IMR-90 (cell line): Measurements from ENCODE around the gene AKT3. TPM values are rescaled to one million over a fixed set of nuclear protein-coding genes. Genes with fewer than 3 reads are reported as not detected.

ENCODE experiments used
- ATAC-seq: fragments of 200-7000 bp; cut with Tn5 transposase; 2 replicates; pipeline ENCODE4 v1.9.1; 2020; ENCODE audit warnings: low read depth, mild to moderate bottlenecking, moderate library complexity
- BruUV-seq: library from RNA; stranded (reverse); fragments of 400-500 nt; replicated peaks from 2 replicates; lab custom pipeline; 2021; lab: Mats Ljungman, UMichigan
- CTCF ChIA-PET: fragments of 300-600 bp; formaldehyde crosslinking; extraction: SDS; loops from one replicate; lab custom pipeline; 2021; ENCODE audit warnings: antibody characterized with exemption; lab: Yijun Ruan, JAX
- POLR2A ChIA-PET: fragments of 300-600 bp; sonication (Branson Sonifier 250); formaldehyde crosslinking; loops from one replicate; lab custom pipeline; 2022; ENCODE audit warnings: antibody characterized with exemption; ENCODE audit not compliant: unreplicated experiment; lab: Charles Lee
- DNase-seq: peaks from one replicate; pipeline ENCODE4 v3.0.0; 2013
- H2AFZ ChIP-seq: replicated peaks from 2 replicates; pipeline ENCODE3; 2013; ENCODE audit warnings: low read length, mild to moderate bottlenecking; ENCODE audit not compliant: poor library complexity
- H2AK5ac ChIP-seq: 2 replicates; pipeline ENCODE4 v1.6.1; 2013; ENCODE audit warnings: low read depth, low read length, inconsistent platforms
- H2AK9ac ChIP-seq: replicated peaks from 2 replicates; pipeline ENCODE3; 2013; ENCODE audit warnings: mild to moderate bottlenecking, low read depth, low read length, moderate library complexity; ENCODE audit not compliant: poor library complexity
- H2BK120ac ChIP-seq: 2 replicates; pipeline ENCODE4 v1.6.1; 2013; ENCODE audit warnings: low read depth, low read length, inconsistent platforms
- H2BK15ac ChIP-seq: 3 replicates; pipeline ENCODE4 v1.6.1; 2013; ENCODE audit warnings: low read depth, low read length, inconsistent platforms
- H2BK20ac ChIP-seq: 2 replicates; pipeline ENCODE4 v1.6.1; 2013; ENCODE audit warnings: low read depth, mild to moderate bottlenecking, inconsistent platforms, low read length, moderate library complexity
- H2BK5ac ChIP-seq: 2 replicates; pipeline ENCODE4 v1.6.1; 2013; ENCODE audit warnings: mild to moderate bottlenecking, low read depth, low read length, inconsistent platforms; ENCODE audit not compliant: poor library complexity, severe bottlenecking
- H3K14ac ChIP-seq: replicated peaks from 2 replicates; pipeline ENCODE4 v1.6.1; 2013; ENCODE audit warnings: low read depth, low read length, inconsistent platforms
- H3K18ac ChIP-seq: 2 replicates; pipeline ENCODE4 v1.6.1; 2013; ENCODE audit warnings: low read depth, low read length, control low read depth
- H3K23ac ChIP-seq: 2 replicates; pipeline ENCODE4 v1.6.1; 2013; ENCODE audit warnings: low read depth, low read length, inconsistent platforms
- H3K27ac ChIP-seq: 2 replicates; pipeline ENCODE4 v1.5.1; 2013; ENCODE audit warnings: mild to moderate bottlenecking, control low read depth, low read length; ENCODE audit not compliant: insufficient read depth
- H3K27me3 ChIP-seq: 2 replicates; pipeline ENCODE4 v1.6.1; 2013; ENCODE audit warnings: low read length; ENCODE audit not compliant: control insufficient read depth, insufficient read depth
- H3K36me3 ChIP-seq: 2 replicates; pipeline ENCODE4 v1.6.1; 2013; ENCODE audit warnings: low read length, mixed read lengths; ENCODE audit not compliant: control insufficient read depth, insufficient read depth
- H3K4ac ChIP-seq: 2 replicates; pipeline ENCODE4 v1.6.1; 2013; ENCODE audit warnings: low read depth, low read length, inconsistent platforms
- H3K4me1 ChIP-seq: 2 replicates; pipeline ENCODE4 v1.6.1; 2013; ENCODE audit warnings: low read length, mixed read lengths; ENCODE audit not compliant: control insufficient read depth, insufficient read depth
- H3K4me2 ChIP-seq: 2 replicates; pipeline ENCODE4 v1.6.1; 2013; ENCODE audit warnings: low read depth, mild to moderate bottlenecking, control low read depth, low read length, moderate library complexity
- H3K4me3 ChIP-seq: 2 replicates; pipeline ENCODE4 v1.5.1; 2013; ENCODE audit warnings: low read depth, mild to moderate bottlenecking, control low read depth, low read length, moderate library complexity; ENCODE audit not compliant: insufficient read depth
- H3K56ac ChIP-seq: 2 replicates; pipeline ENCODE4 v1.6.1; 2013; ENCODE audit warnings: low read length, inconsistent platforms; ENCODE audit not compliant: insufficient read depth; ENCODE audit errors: extremely low read depth
- H3K79me1 ChIP-seq, 2 experiments: 2 replicates each; pipeline ENCODE4 v1.6.1; 2013; ENCODE audit warnings: low read length in 2 of 2, inconsistent platforms in 1 of 2, low read depth in 1 of 2
- H3K9ac ChIP-seq: 2 replicates; pipeline ENCODE4 v1.6.1; 2013; ENCODE audit warnings: low read depth, low read length, control low read depth
- H3K9me1 ChIP-seq: 2 replicates; pipeline ENCODE4 v1.6.1; 2013; ENCODE audit warnings: low read length, inconsistent platforms; ENCODE audit not compliant: insufficient read depth
- H3K9me3 ChIP-seq: 2 replicates; pipeline ENCODE4 v1.6.1; 2013; ENCODE audit warnings: low read length; ENCODE audit not compliant: control insufficient read depth, insufficient read depth
- H4K20me1 ChIP-seq: 2 replicates; pipeline ENCODE4 v1.6.1; 2013; ENCODE audit warnings: low read length, inconsistent platforms; ENCODE audit not compliant: insufficient read depth
- H4K5ac ChIP-seq: 2 replicates; pipeline ENCODE4 v1.6.1; 2013; ENCODE audit warnings: mild to moderate bottlenecking, low read depth, low read length, control low read depth
- H4K8ac ChIP-seq, 2 experiments: 2 replicates each; pipeline ENCODE4 v1.6.1; 2013; ENCODE audit warnings: low read depth in 2 of 2, low read length in 2 of 2, control low read depth in 1 of 2, inconsistent platforms in 1 of 2
- H4K91ac ChIP-seq: 2 replicates; pipeline ENCODE4 v1.6.1; 2013; ENCODE audit warnings: low read depth, low read length, inconsistent platforms; ENCODE audit not compliant: insufficient read depth
- BHLHE40 ChIP-seq: fragments of 150-350 bp; IDR thresholded peaks from 2 replicates; pipeline ENCODE4 v1.6.1; 2016; ENCODE audit warnings: mild to moderate bottlenecking, low read depth, low read length
- CEBPB ChIP-seq: IDR thresholded peaks from 2 replicates; pipeline ENCODE4 v1.6.1; 2012; ENCODE audit warnings: low read depth, low read length, improper control_type of control experiment
- CHD1 ChIP-seq: IDR thresholded peaks from 2 replicates; pipeline ENCODE4 v1.6.1; 2012; ENCODE audit warnings: low read depth, low read length, improper control_type of control experiment
- ELK1 ChIP-seq: fragments of 150-350 bp; IDR thresholded peaks from 2 replicates; pipeline ENCODE4 v1.6.1; 2016; ENCODE audit warnings: low read depth, mild to moderate bottlenecking, low read length, moderate library complexity, borderline replicate concordance
- POLR2A ChIP-seq: IDR thresholded peaks from 2 replicates; pipeline ENCODE4 v1.6.1; 2012; ENCODE audit warnings: mild to moderate bottlenecking, low read depth, low read length
- RCOR1 ChIP-seq: IDR thresholded peaks from 2 replicates; pipeline ENCODE4 v1.6.1; 2012; ENCODE audit warnings: mild to moderate bottlenecking, low read length, improper control_type of control experiment; ENCODE audit not compliant: insufficient replicate concordance
- RFX5 ChIP-seq: IDR thresholded peaks from 2 replicates; pipeline ENCODE4 v1.8.0; 2012; ENCODE audit warnings: low read depth, mild to moderate bottlenecking, low read length, moderate library complexity
- SMC3 ChIP-seq: fragments of 150-350 bp; IDR thresholded peaks from 2 replicates; pipeline ENCODE4 v1.6.1; 2016; ENCODE audit warnings: low read depth, mild to moderate bottlenecking, antibody characterized with exemption, low read length, moderate library complexity
- USF2 ChIP-seq: fragments of 150-350 bp; IDR thresholded peaks from 2 replicates; pipeline ENCODE4 v1.6.1; 2017; ENCODE audit warnings: mild to moderate bottlenecking, antibody characterized with exemption, low read length, low read depth
- WGBS, 2 experiments: methylation state at CpG; one replicate each; pipeline versions ENCODE4 v1.1.5 to v1.1.7; 2013; ENCODE audit warnings: missing lambda C conversion rate in 2 of 2; ENCODE audit not compliant: insufficient read length in 1 of 2; ENCODE audit errors: extremely low coverage in 2 of 2; 5-methylcytosine and 5-hydroxymethylcytosine counted together
- dilution Hi-C: fragments of 300-500 bp; cut with HindIII; formaldehyde crosslinking; loops from one replicate; pipeline ENCODE4 v1.14.3; 2018; ENCODE audit warnings: low sequenced_read_pairs; ENCODE audit not compliant: unreplicated experiment
- in situ Hi-C: fragments of 300-500 bp; cut with MboI; formaldehyde crosslinking; loops from 3 replicates; pipeline ENCODE4 v1.14.3; 2019; ENCODE audit warnings: low sequenced_read_pairs, inconsistent platforms, mixed read lengths
- intact Hi-C: fragments of 100-400 bp; cut with micrococcal nuclease; formaldehyde crosslinking; loops from 2 replicates; pipeline ENCODE4 v1.10.0; 2022
- polyA plus RNA-seq, 3 experiments: library from polyadenylated mRNA; depleted of rRNA; stranded (reverse); fragments of >200 nt; gene quantifications; 2 replicates each; pipeline ENCODE4 v1.2.3, GENCODE V29; 2012; ENCODE audit warnings: low replicate concordance in 1 of 3
- total RNA-seq: library from RNA; depleted of rRNA; stranded (reverse); fragments of >200 nt; gene quantifications from 2 replicates; pipeline ENCODE4 v1.2.3, GENCODE V29; 2012

Gene AKT3
- total and polyA plus RNA-seq, 2 of the 4 experiments (the other 2 are of a cell fraction), result 15.2 to 19.4 TPM

- intact Hi-C loops (no loop called here), dilution Hi-C loops (no loop called here), in situ Hi-C loops (no loop called here)
- H3K14ac ChIP-seq, result no peak overlapping the region
- ChIA-PET POLR2A (no interaction called here), CTCF (no interaction called here)
- H3K56ac ChIP-seq, result no peak overlapping the region
- no peak overlapping the region for H3K18ac ChIP-seq
- H3K4ac ChIP-seq, result no peak overlapping the region
- no peaks in the 10 kb centered on the region for H3K9me1 ChIP-seq
- WGBS, 2 experiments, result no CpG with 5 or more reads among the region's 2 CpGs
- H3K4me1 ChIP-seq, result peaks cover 5% of the 10 kb centered on the region; the same call in 1 of the 2 replicates
- H3K9me3 ChIP-seq, result no peaks in the 10 kb centered on the region
- no peak for TF ChIP-seq ELK1
- no peak for TF ChIP-seq RFX5
- TF ChIP-seq POLR2A, result no peak
- TF ChIP-seq SMC3, result no peak
- TF ChIP-seq RCOR1, result no peak
- TF ChIP-seq USF2, result no peak
- no peak for TF ChIP-seq BHLHE40
- TF ChIP-seq CHD1, result no peak
- TF ChIP-seq CEBPB, result no peak
- DNase-seq (no peak), ATAC-seq (no peak)
- H2AK9ac ChIP-seq, result no peak overlapping the region
- H4K91ac ChIP-seq, result no peak overlapping the region
- H2AFZ ChIP-seq, result no peak overlapping the region
- H4K5ac ChIP-seq, result no peak overlapping the region
- H3K27me3 ChIP-seq, result no peaks in the 10 kb centered on the region
- H2BK15ac ChIP-seq, result no peak overlapping the region
- no peaks in the 10 kb centered on the region for H4K20me1 ChIP-seq
- H3K79me1 ChIP-seq, result peaks cover 0 to 3% of the 10 kb centered on the region in 2 experiments; a peak in 2 of 4 replicates
- H2BK20ac ChIP-seq, result no peak overlapping the region
- no peak overlapping the region for H3K4me2 ChIP-seq
- no peaks in the 10 kb centered on the region for H3K36me3 ChIP-seq
- no peak overlapping the region for H3K27ac ChIP-seq
- H2BK5ac ChIP-seq, result no peak overlapping the region
- H4K8ac ChIP-seq, result no peak overlapping the region
- no peak overlapping the region for H3K23ac ChIP-seq
- no peak overlapping the region for H3K4me3 ChIP-seq
- H2AK5ac ChIP-seq, result no peak overlapping the region
- no TSS peak for BruUV-seq
- no peak overlapping the region for H2BK120ac ChIP-seq
- H3K9ac ChIP-seq, result no peak overlapping the region
Measured at GRCh38 chr1:243553090-243553489, 297.0 kb downstream of the AKT3 start.
